Stomach smooth muscle (tissue), 2 donors: Measurements from ENCODE around the gene MVB12B.

Experiments
- H3K27ac ChIP-seq: one replicate; pipeline ENCODE4 v1.7.0; 2013; ENCODE audit warnings: mild to moderate bottlenecking, low read length, inconsistent platforms
- H3K27me3 ChIP-seq, 2 donors: one replicate each; pipeline ENCODE4 v1.7.0; 2013; ENCODE audit warnings: low read length in 2 of 2; ENCODE audit not compliant: insufficient read depth in 2 of 2, control insufficient read depth in 1 of 2
- H3K36me3 ChIP-seq, 2 donors: one replicate each; pipeline ENCODE4 v1.7.0; 2013; ENCODE audit warnings: low read length in 2 of 2; ENCODE audit not compliant: control insufficient read depth in 2 of 2, insufficient read depth in 2 of 2
- H3K4me1 ChIP-seq: one replicate; pipeline ENCODE4 v1.7.0; 2013; ENCODE audit warnings: low read length; ENCODE audit not compliant: control insufficient read depth, insufficient read depth
- H3K4me3 ChIP-seq, 2 donors: one replicate each; pipeline ENCODE4 v1.7.0; 2013; ENCODE audit warnings: low read length in 2 of 2
- H3K9ac ChIP-seq, 2 donors: one replicate each; pipeline ENCODE4 v1.7.0; 2013; ENCODE audit warnings: low read length in 2 of 2, mild to moderate bottlenecking in 1 of 2
- H3K9me3 ChIP-seq, 2 donors: one replicate each; pipeline ENCODE4 v1.7.0; 2013; ENCODE audit warnings: low read length in 2 of 2; ENCODE audit not compliant: control insufficient read depth in 2 of 2
- donor health status: healthy.
- donor health status: Pancreatic carcinoma.

The MVB12B gene

GRCh38 chr9:126420135-126420534 lies 93.5 kb downstream of the MVB12B start:
- no peak overlapping the region for H3K27ac ChIP-seq

DNA sequence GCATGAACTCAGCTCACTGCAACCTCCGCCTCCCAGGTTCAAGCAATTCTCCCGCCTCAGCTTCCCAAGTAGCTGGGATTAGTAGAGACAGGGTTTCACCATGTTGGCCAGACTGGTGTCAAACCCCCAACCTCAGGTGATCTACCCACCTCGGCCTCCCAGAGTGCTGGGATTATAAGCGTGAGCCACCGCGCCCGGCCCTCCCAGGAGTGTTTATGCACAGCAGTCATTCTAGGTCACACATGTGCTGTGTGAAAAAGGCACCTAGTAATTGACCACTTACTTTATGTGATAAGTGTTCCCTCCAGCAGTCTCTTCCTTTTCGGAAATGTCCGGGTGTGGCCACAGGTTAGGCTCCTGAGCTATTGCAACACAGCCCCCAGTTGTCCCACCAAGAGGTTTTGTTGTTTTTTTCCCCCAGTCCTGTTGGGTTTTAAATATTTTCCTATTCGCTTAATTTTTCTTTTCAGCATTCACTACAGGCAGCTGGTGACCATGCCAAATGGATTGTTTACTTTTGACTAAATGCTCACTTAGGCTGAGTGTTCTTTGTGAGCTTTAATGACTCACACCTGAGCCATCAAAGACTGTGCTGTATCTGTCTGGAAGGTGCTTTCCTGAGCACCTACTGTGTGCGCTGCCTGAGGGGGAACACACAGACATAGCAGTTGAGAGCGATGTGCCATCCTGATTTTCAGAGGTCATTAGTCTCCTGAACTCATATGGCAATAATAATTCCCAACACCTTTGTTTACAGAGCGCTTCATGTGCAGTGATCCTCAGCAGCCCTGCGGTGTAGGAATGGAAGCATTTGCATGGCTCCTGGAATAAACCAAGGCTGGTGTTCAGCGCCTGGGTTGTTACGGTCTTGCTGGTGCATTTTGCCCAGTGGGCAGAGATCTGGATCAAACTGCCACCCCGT lies 94.3 kb downstream of the MVB12B start:
- no peaks in the 10 kb centered on the region for H3K4me1 ChIP-seq
- no peaks in the 10 kb centered on the region for H3K9me3 ChIP-seq
- no peak overlapping the region for H3K27ac ChIP-seq
- H3K9ac ChIP-seq = no peak overlapping the region
- no peak overlapping the region for H3K4me3 ChIP-seq
- H3K27me3 ChIP-seq = no peaks in the 10 kb centered on the region
- peaks cover 21 to 37% of the 10 kb centered on the region in 2 donors for H3K36me3 ChIP-seq

More at GRCh38 chr9:126420135-126420534, 93.5 kb downstream of the MVB12B start:
- no peak overlapping the region for H3K9ac ChIP-seq
- H3K36me3 ChIP-seq = peaks cover 21 to 39% of the 10 kb centered on the region in 2 donors
- no peaks in the 10 kb centered on the region for H3K4me1 ChIP-seq
- H3K27me3 ChIP-seq = no peaks in the 10 kb centered on the region
- no peaks in the 10 kb centered on the region for H3K9me3 ChIP-seq
- no peak overlapping the region for H3K4me3 ChIP-seq

- Histone ChIP-seq H3K27ac (no peak overlapping the region), H3K4me3 (no peak overlapping the region), H3K9me3 (no peaks in the 10 kb centered on the region), H3K9ac (no peak overlapping the region), H3K4me1 (no peaks in the 10 kb centered on the region), H3K36me3 (peaks cover 23 to 35% of the 10 kb centered on the region in 2 donors), H3K27me3 (no peaks in the 10 kb centered on the region)
Observed at GRCh38 chr9:126421567-126422428, 95.2 kb downstream of the MVB12B start.

- H3K9ac ChIP-seq = no peak overlapping the region
- no peak overlapping the region for H3K4me3 ChIP-seq
- no peaks in the 10 kb centered on the region for H3K4me1 ChIP-seq
- no peak overlapping the region for H3K27ac ChIP-seq
- H3K27me3 ChIP-seq = no peaks in the 10 kb centered on the region
- peaks cover 24 to 35% of the 10 kb centered on the region in 2 donors for H3K36me3 ChIP-seq
- H3K9me3 ChIP-seq = no peaks in the 10 kb centered on the region
Observed at GRCh38 chr9:126423142-126423915, 96.7 kb downstream of the MVB12B start.

DNA sequence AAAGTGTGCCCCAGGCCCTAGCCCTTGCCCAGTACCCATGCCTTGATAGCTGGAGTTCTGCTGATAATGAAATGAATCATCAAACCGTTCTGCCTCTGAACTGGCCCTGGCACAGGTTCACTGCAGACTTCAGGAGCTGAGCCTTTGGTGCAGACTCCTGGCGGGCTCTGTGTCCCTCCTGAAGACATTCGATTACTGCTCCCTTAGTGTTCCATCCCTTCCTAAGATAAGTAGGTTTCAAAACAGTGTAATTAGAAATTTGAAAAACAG lies 97.2 kb downstream of the MVB12B start:
- Histone ChIP-seq H3K4me3 (no peak overlapping the region), H3K9ac (no peak overlapping the region), H3K36me3 (peaks cover 24 to 37% of the 10 kb centered on the region in 2 donors), H3K27ac (no peak overlapping the region), H3K9me3 (no peaks in the 10 kb centered on the region), H3K4me1 (no peaks in the 10 kb centered on the region), H3K27me3 (no peaks in the 10 kb centered on the region)

DNA sequence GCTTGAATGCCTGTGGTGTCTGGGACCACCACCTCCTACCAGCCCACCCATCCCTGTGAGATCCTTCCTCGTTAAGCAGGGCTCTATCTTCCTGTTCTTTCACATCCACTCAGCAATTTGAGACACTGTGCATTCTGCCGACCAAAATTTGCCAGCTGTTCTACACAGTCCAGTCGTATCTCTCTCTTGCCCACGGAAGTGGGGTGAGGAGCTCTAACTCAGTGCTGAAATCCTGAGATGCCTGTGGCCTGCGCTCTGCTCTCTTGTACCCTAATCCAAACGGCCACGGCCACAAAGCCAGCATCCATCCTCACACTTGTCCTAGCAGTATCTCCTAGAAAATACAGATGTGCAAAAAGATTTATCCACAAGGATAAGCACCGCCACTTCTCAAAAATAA lies 97.9 kb downstream of the MVB12B start:
- Histone ChIP-seq H3K9ac (no peak overlapping the region), H3K9me3 (no peaks in the 10 kb centered on the region), H3K4me1 (no peaks in the 10 kb centered on the region), H3K36me3 (peaks cover 24 to 34% of the 10 kb centered on the region in 2 donors), H3K4me3 (no peak overlapping the region), H3K27me3 (no peaks in the 10 kb centered on the region), H3K27ac (no peak overlapping the region)

DNA sequence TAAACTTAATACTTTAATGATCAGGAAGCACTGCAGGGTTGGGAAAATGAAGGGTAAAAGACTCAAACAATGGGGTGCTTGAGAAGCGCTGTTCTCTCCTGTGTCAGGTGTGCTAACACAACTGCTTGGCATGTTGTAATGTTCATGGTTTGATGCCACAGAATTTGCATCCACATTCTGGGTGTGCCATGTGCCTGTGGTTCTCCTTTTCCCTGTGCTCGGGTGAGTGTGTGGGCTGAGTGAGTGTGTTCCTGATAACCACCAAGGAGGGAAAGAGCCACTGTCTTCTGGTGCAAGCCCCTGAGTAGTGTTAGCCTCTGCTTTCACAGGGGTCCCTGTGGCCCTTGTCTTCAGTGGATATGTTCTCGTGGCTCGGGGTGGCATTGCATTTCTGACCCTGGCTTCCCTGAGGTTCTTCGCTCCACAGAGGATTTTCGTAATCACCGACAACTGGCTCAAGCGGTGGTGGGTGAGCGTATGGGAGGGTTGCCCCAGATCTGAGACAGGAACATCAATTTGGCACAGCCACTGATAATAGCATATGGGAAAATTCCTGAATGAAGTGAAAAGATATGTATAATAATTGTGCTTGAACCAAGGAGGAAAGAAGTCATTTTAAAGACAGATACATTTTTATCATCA lies 102.0 kb downstream of the MVB12B start:
- H3K9me3 ChIP-seq = no peaks in the 10 kb centered on the region
- H3K27ac ChIP-seq = no peak overlapping the region
- H3K9ac ChIP-seq = no peak overlapping the region
- H3K36me3 ChIP-seq = peaks cover 17 to 24% of the 10 kb centered on the region in 2 donors
- H3K27me3 ChIP-seq = no peaks in the 10 kb centered on the region
- H3K4me1 ChIP-seq = no peaks in the 10 kb centered on the region
- H3K4me3 ChIP-seq = no peak overlapping the region

DNA sequence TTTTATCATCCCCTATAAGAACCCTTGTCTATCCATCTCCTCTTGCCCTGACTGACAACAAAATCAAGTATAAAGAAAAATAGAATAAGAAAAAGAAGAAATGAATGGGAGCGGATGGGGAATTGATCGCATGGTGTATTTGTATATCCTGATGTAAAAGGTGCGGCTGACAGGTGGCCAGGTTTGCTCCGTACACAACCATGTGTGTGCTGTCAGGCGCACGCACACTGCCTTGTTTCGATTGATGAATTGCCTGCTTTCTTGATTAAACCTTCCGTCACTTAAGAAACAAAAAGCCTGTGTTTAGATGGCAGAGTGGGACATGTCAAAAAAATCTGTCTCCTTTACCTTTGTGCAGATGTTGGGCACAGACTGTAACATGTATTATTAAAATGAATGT lies 102.6 kb downstream of the MVB12B start:
- no peaks in the 10 kb centered on the region for H3K27me3 ChIP-seq
- H3K9me3 ChIP-seq = no peaks in the 10 kb centered on the region
- H3K27ac ChIP-seq = no peak overlapping the region
- peaks cover 14 to 21% of the 10 kb centered on the region in 2 donors for H3K36me3 ChIP-seq
- H3K9ac ChIP-seq = no peak overlapping the region
- no peak overlapping the region for H3K4me3 ChIP-seq
- H3K4me1 ChIP-seq = no peaks in the 10 kb centered on the region

DNA sequence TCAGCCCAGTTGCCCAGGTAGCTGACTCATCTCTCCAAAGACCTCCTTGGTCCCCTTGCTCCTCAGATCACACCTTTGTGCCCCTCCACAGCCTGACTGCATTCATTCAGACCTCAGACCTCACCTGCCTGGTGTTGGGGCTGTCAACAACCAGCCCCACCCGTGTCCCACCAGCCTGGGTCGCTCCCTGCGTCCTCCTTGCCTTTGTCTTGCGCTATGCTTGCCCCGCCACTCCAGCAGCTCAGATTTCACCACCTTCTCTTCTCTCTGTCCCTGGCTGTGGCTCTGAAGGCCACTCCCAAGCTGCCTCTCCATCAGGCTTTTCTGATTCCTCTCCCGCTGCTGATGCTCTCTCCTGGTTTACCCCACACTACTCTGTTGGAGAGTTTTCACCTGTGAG lies 103.5 kb downstream of the MVB12B start:
- H3K27me3 ChIP-seq = no peaks in the 10 kb centered on the region
- no peak overlapping the region for H3K27ac ChIP-seq
- H3K9ac ChIP-seq = no peak overlapping the region
- H3K36me3 ChIP-seq = peaks cover 9 to 15% of the 10 kb centered on the region in 2 donors
- no peaks in the 10 kb centered on the region for H3K9me3 ChIP-seq
- H3K4me3 ChIP-seq = no peak overlapping the region
- no peaks in the 10 kb centered on the region for H3K4me1 ChIP-seq

DNA sequence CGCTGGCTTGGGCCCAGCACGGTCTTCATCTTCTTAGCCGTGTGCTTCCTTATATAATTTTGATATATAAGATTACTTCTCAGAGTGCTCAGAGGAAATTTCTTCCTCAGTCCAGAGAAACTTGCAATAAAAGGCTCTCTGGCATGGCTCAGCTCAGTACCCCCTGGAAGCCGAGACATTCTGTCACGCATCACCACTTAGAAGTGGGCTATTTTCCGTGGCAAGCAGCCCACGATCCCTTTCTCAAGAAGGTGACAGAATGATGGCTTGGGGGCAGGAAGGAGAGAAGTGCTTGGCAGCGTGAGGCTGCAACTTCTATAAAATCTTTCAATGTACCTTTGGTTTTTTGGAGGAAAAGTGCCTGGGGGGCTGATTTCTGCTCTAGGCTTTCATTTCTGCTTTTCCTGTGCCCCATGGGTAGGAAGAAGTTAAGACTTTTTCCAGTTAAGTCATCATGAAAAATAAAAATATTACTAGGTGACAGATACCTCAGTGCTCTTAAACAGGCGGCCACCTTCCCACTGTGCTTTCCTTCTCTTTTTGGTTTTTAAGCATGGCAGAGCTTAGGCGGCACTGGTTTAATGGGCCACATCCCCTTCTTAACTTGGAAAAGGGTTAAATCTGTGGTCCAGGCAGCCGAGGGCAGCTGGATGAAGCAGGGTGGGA lies 104.6 kb downstream of the MVB12B start:
- H3K4me3 ChIP-seq = no peak overlapping the region
- H3K4me1 ChIP-seq = no peaks in the 10 kb centered on the region
- no peak overlapping the region for H3K27ac ChIP-seq
- no peaks in the 10 kb centered on the region for H3K9me3 ChIP-seq
- no peak overlapping the region for H3K9ac ChIP-seq
- H3K27me3 ChIP-seq = no peaks in the 10 kb centered on the region
- H3K36me3 ChIP-seq = peaks cover 9 to 17% of the 10 kb centered on the region in 2 donors
